HUDEP-2 (cell line): ENCODE results near the gene FCHSD2.
"Not testable (repeated sequence)": the region's sequence is repeated elsewhere in the genome, so short reads cannot be mapped to it uniquely, and the experiment has no call there.

Experiments
- DNase-seq, 76 experiments: peaks; one replicate each; lab custom pipeline; 2025; ENCODE audit not compliant: unreplicated experiment in 76 of 76; lab: John Stamatoyannopoulos, UW

The FCHSD2 gene

DNA sequence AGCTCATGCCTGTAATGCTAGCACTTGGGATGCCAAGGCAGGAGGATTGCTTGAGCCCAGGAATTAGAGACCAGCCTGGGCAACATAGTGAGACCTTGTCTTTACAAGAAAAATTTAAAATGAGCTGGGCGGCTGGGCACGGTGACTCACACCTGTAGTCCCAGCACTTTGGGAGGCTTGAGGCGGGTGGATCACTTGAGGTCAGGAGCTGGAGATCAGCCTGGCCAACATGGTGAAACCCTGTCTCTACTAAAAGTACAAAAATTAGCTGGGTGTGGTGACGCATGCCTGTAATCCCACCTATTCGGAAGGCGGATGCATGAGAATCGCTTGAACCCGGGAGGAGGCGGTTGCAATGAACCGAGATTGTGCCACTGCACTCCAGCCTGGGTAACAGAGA is 330.4 kb downstream of the FCHSD2 start:
- not testable (repeated sequence) for DNase-seq

DNA sequence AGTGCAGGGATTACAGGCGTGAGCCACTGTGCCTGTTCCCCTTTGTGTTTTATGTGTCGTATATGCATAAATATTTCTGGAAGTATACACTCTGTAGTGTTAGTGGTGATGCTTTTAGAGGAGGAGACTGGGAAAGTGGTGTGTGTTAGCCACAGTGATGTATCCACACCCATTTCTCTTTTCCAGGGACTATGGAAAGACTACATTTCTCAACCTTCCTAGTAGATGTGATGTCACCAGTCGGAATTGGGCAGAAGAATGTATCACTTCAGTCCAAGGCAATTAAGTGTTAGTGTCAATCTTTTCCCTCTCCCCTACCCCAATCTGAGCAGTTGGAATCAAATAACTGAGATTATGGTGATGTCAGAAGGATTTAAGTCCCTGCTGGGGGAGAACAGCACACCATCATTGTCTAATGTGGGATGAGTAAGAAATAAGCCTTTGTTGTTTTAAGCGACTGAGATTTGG is 333.8 kb downstream of the FCHSD2 start:
- DNase-seq = no peak

DNA sequence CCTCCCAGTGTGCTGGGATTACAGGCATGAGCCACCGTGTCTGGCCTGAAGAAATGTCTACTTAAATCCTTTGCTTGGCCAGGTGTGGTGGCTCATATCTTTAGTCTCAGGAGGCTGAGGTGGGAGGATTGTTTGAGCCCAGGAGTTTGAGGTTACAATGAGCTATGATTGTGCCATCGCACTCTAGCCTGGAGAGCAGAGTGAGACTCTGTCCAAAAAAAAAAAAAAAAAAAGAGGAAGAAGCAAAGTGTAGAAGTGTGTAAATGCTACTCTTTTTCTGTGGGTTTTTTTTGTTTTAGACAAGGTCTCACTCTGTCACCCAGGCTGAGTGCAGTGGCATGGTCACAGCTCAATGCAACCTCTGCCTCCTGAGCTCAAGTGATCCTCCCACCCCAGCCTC is 334.3 kb downstream of the FCHSD2 start:
- DNase-seq = no peak

DNA sequence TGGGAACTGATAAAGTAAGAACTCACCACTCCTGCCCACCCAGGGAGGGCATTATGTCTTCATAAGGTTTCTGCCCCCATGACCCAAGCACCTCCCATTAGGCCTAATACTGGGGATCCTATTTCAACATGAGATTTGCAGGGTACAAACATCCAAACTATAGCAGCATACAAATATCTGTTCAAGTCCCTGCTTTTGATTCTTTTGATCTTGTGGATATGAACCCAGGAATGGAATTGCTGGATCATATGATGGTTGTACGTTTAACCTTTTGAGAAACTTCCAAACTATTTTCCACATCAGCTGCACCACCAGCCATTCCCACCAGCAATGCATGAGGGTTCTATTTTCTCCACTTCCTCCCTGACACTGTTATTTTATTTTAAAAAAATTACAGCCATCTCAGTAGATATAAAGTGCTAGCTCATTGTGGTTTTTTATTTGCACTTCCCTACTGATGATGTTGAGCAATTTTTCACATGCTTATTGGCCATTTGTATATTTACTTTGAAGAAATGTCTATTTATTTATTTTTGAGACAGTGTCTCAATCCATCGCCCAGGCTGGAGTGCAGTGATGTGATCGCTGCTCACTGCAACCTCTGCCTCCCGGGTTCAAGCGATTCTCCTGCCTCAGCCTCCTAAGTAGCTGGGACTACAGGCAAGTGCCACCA is 335.0 kb downstream of the FCHSD2 start:
- no peak for DNase-seq

DNA sequence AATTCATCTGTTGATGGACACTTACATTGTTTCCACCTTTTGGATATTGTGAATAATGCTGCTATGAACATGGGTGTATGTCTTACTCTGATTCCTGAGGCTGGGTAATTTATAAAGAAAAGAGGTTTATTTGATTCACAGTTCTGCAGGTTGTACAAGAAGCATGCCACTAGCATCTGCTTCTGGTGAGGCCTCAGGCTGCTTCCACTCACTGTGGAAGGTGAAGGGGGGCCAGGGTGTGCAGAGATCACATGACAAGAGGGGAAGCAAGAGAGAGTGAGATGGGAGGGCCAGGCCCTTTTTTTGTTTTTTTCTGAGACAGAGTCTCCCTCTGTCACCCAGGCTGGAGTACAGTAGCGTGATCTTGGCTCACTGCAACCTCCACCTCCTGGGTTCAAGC is 335.7 kb downstream of the FCHSD2 start:
- not testable (repeated sequence) for DNase-seq

DNA sequence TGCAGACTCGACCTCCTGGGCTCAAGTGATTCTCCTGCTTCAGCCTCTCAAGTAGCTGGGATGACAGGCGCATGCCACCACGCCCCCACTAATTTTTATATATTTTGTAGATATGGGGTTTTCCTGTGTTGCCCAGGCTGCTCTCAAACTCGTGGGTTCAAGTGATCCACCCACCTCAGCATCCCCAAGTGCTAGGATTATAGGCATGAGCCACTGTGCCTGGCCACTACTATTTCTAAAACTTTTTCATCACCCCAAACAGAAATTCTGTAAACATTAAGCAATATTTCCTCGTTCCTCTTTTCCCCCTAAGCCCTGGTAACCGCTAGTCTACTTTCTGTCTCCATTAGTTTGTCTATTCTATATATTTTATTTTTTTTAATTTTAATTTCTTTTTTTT is 336.9 kb downstream of the FCHSD2 start:
- no peak for DNase-seq

DNA sequence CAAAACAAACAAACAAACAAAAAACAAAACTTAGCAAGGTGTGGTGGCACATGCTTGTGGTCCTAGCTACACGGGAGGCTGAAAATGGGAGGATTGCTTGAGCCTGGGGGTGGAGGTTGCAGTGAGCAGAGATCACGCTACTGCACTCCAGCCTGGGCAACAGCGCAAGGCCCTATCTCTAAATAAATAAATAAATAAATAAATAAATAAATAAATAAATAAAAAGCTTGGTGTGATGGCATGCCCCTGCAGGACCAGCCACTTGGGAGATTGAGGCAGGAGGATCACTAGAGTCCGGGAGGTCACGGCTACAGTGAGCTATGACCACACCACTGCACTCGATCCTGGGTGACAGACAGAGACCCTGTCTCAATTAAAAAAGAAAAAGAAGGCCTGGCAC is 339.3 kb downstream of the FCHSD2 start:
- no peak for DNase-seq

DNA sequence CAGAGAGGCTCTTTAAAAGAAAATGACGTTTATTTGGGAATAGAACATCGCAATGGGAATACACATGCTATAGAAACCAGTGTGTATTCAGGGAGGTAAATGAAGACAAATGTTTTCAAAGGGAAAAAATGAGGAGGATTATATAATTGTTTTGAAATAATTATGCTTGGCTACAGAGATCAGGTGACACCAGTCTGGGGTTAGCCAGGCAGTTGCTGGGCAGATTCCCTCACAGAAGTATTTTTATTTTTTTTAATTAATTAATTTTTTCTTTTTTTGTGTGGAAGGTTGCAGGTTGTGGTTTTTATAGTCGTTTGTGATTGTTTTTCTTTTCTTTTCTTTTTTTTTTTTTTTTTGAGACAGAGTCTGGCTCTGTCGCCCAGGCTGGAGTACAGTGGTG is 342.7 kb downstream of the FCHSD2 start:
- no peak for DNase-seq

DNA sequence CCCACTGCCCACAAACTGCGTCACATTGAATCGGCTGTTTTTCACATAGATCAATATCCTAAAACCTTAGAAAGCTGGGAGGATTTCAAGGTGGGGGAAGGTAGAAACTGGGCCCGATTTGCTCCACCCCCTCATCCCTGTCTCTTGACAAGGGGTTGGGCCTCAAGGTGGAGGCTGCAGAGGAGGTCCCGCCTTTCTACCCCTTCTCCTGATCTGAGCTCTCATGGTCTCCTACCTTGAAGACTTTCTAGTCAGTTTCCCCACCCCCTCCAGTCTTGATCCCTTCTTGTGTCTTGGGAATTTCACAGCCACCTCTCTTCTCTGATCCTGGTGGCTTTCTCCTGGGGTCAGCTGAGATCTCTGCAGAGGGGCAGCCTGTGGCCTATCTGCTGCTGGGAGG is 343.8 kb downstream of the FCHSD2 start:
- no peak for DNase-seq

DNA sequence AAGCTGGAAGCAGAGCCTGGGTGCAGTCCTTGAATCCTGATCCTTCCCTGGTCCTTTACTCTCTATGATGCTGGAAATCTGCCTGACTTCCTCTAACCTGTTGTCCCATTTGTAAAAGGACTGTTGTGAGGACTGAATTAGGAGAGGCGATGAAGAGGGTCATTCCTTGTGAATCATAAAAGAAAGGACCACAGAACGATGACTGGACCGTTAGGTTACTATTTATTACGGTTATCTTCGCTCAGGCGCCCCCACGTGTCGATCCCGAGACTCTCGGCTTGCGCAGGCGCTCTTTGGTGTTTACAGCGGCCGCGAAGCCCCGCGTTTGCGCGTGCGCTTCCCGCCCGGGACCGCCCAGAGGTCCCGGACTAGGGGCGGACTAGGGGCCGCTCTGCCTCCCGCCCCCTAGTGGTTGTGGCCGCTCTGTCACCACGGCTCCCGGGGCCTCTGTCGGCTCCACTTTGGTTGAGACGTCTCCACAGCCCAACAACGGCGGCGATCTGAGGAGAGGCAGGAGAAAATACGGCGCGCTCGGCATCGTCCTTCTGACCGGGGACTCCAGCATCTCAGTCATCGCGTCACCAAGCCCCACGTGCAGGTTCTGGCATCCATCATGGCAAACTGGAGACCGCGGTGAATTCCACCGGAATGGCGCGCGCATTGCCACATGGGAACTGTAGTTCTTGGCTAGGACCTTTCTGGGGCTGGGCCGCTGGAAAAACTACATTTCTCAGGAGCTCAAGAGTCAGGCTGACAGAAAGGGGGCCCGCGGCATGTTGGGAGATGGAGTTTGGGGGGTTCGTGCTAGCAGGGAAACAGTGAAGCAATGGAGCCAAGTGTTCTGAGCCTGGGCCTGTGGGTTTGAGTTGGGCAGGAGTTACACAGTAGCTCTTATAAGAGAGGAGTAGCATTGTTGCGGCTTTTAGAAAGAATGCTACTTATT is 348.4 kb downstream of the FCHSD2 start, which contains the start of gene STARD10:
Gene STARD10 (minus strand): TSS at position 623 of the 943 bp plus-strand sequence. CDS start 12,866 bp downstream, outside the sequence.
- DNase-seq = peak in 75 of 76 experiments; percentile 41 to 97 (median 89)

DNA sequence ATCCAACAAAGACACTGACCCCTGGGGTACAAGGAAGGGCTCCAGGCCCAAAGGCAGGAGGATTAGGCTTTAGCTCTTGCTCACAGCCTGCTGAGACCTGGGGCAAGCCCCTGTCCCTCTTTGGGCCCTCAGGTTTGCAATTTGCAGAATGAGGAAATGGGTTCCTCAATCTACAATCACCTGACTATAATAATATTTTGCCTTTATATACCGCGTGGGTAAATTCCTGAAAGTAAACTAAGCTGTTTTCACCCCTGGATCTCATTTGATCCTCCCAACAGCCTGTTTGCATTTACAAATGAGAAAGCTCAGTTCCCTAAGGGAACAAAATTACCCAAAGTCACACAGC is 349.1 kb downstream of the FCHSD2 start:
- no peak for DNase-seq

DNA sequence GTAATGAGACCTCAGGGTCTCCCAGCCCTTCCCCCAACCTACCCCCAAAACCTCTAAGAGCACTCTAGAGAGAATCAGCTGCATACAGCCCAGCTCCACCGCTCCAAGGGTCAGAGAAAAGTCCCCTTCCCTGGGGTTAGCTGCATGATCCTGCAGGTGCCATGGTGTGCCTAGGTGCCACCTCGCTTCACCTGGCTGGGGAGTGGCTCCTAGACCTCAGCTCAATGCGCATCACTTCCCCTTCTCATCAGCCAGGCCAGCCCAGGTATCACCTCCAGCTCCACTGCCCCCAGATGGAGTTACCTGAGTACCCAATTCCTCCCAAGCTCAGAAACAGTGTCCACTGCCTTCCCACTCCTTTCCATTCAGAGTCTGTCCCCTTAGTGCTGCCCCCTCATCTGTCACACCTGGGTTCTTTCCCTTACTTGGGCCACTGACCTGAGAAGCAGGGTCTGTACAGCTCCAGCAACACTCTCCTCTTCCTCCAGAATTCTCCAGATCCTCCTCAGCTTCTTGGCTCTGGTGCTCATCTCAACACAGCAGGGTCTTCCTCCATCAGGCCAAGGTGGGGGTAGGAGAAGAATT is 349.6 kb downstream of the FCHSD2 start:
- DNase-seq = peak in 1 of 76 experiments; percentile 13

DNA sequence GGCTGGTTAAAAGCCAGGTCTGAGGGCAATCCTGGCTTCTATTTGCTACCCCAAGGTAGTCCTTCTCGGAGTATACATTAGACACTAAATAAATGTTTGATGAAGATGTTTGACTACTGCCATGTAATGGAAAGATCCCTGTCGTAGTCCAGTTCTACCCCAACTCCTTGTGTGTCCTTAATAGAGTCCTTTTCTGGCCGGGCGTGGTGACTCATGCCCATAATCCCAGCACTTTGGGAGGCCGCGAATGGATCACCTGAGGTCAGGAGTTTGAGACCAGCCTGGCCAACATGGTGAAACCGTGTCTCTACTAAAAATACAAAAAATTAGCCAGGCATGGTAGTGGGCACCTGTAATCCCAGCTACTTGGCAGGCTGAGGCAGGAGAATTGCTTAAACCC is 350.9 kb downstream of the FCHSD2 start:
- not testable (repeated sequence) for DNase-seq

DNA sequence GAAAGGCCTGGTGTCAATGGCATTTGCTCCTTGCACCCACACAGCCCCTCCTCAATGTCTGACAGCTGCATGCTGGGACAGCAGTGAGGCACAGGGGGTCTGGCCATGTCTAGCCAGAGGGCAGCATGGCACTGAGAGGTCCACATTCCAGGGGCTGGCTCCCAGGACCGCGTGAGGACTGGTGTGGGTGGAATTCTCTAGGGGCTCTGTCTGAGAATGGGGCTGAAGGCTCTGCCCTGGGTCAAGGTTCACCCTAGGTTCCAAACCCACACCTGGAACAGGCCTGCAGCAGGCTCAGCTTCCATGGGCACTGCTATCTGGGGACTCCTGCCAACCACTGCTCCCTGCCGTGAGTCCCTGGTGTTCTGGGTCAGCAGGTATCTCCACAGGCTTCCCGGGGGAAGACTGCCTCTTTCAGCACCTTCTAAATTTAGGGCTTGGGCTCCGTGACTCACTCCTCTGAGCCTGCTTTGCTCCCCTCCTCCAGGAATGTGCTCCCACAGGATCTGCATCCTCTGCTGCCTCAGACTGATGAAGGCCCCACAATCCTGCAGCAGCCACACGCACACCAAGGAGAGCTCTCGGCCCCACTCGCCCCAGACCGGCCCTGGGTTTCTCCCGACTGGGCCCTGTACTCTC is 352.5 kb downstream of the FCHSD2 start:
- DNase-seq = no peak

DNA sequence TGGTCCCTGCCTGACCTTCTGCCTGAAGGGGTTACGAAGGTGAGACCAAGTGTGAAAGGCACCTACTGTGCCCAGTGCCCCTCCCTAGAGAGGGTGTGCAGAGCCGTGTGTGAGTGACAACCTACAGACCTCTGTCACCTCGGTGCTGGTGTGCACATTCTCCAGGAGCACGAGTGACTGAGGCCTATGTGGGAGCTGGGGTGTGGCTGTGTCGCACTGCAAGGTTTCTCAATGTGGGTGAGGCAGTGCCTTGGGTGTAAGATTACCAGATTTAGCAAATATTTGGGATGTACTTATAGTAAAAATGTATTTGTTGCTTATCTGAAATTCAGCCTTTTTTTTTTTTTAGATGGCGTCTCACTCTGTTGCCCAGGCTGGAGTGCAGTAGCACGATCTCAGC is 353.9 kb downstream of the FCHSD2 start:
- DNase-seq = no peak

DNA sequence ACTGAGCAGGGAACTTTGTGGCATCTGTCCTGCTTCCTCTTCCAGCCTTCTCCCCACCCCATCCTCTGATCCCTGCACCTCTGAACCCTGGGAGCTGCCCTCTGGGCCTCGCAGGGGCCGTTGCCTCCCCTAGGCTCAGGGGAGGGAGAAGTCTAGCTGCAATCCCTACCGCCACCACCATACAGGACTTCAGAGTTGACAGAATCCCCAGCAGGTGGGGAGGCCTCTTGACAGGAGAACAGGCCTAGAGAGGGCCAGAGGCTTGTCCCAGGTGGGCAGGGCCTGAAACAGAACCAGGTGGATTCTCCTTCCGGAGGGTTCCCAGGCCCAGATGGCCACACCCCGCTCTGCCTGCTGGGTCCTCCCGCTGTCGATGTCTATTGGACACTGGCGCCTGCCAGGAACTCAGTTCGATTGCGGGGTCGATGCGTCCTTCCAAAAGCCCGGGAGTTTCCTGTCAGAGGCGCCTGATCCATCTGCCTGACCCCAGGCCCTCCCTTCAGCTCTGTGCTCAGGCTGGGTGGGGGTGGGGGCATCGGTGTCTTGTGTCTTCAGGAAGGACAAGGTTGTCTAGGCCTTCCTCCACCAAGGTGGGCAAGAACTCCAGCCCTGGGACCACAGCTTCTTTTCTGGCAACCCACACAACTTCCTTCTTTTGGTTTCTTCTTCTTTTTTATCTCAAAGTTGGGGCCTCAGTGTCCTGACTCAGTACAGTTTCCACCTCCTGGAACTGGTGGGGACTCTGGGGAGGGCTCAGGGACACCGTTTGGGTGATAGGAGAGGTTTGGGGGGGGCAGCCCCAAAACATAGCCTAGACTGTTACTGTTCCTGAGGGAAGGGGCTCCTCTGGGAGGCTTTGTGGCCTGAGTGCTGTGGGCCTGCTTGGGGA is 354.7 kb downstream of the FCHSD2 start:
- peak in 17 of 76 experiments; percentile 2 to 64 (median 30) for DNase-seq
